SKM-1 treated with dmso at 0.1 percent for 144 hours (cell line): Measurements from ENCODE around the gene RUSF1.
"Not testable (repeated sequence)": the region's sequence is repeated elsewhere in the genome, so short reads cannot be mapped to it uniquely, and the experiment has no call there.

Experiments used
- DNase-seq: peaks from one replicate; lab custom pipeline; 2025; ENCODE audit not compliant: unreplicated experiment; lab: John Stamatoyannopoulos, UW

Gene RUSF1

DNA sequence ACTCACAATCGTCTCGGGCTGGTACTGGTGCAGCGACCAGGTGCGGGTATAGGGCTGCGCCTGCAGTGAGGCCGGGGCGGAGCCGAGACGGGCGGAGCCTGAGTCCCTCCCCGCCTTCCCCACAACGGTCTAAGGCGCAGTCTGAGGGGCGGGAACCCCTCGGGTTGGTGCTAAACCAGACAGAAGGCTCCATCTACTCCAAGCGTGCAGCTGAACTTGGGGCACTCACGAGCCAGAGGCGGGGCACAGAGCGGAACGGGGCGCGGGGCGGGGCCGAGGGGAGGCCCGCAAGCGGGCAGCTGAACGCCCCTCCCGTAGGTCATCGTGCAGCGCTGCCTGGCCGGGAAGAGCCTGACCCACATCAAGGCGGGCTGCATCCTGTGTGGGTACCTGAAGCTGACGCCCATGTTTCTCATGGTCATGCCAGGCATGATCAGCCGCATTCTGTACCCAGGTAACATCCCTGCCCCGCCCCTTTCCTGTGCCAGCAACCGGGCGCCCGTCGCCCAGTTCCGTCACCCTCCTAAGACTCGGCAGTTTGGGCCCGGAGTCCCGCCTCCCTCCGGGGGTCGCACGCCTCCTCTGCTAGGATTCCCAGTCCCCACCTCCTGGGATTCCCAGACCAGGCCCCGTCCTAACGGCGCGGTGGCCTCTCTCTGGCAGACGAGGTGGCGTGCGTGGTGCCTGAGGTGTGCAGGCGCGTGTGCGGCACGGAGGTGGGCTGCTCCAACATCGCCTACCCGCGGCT is 20.3 kb downstream of the RUSF1 start:
- DNase-seq = no peak

DNA sequence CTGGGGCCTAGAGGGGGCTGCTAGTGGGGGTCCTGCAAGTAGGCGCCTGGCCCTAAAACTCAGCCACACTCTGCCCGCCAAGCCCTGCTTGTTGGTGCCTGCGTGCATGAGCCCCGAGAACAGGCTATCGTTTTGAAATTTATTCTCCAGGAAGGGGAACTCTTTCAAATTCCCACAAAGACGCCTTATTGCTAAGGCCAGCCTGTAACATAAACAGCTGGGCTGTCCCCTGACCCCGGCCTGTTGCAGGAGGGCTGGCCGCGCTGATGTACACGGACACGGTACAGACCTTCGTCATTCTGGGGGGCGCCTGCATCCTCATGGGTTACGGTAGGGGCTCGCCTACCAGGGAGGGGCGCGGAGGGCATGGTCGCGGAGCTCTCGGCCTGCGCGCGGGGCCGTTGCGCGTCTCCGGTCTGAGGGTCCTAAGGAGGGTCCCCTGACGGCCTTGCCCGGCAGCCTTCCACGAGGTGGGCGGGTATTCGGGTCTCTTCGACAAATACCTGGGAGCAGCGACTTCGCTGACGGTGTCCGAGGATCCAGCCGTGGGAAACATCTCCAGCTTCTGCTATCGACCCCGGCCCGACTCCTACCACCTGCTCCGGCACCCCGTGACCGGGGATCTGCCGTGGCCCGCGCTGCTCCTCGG is 21.0 kb downstream of the RUSF1 start:
- DNase-seq = no peak

GRCh38 chr16:31486045-31486444 is 22.1 kb downstream of the RUSF1 start:
- DNase-seq = no peak

DNA sequence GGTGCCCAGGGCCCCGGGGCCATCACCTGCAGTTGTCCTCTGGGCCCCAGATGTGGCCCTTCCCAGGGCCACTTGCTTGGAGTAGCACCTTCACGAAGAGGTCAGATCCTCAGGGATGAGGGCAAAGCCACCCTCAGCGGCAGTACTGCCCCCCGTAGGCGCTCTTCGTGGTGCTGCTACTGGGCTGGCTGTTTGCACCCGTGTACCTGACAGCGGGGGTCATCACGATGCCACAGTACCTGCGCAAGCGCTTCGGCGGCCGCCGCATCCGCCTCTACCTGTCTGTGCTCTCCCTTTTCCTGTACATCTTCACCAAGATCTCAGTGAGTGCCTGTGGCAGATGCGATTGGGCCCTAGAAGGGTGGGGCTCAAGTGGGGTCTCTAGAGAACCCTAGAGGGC is 22.6 kb downstream of the RUSF1 start:
- DNase-seq = no peak

GRCh38 chr16:31484491-31485171 is 23.6 kb downstream of the RUSF1 start:
- no peak for DNase-seq

- DNase-seq = not testable (repeated sequence)
Observed at GRCh38 chr16:31484048-31484447, 24.1 kb downstream of the RUSF1 start.

DNA sequence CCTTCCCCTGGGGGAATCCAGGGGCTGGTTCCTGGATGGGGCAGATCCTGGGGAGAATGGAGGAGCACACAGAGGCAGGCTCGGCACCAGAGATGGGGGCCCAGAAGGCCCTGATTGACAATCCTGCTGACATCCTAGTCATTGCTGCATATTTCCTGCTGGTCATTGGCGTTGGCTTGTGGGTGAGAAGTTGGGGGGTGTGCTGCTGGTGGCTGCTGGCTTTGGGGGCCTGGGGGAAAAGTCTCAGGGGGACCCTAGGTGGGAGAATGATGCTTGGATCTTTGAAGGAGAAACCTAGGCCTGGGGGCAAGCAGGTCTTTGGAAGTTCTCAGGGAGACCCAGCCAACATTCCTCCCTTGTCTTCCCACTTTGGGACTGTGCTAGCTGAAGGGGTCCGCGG is 25.1 kb downstream of the RUSF1 start, which contains the start of gene SLC5A2:
TSS of gene SLC5A2 (plus strand) at position 43 of the 400 bp plus-strand sequence. CDS start at position 57, 14 bp downstream.
- no peak for DNase-seq

- DNase-seq = no peak
Observed at GRCh38 chr16:31480851-31481536, 27.2 kb downstream of the RUSF1 start.

DNA sequence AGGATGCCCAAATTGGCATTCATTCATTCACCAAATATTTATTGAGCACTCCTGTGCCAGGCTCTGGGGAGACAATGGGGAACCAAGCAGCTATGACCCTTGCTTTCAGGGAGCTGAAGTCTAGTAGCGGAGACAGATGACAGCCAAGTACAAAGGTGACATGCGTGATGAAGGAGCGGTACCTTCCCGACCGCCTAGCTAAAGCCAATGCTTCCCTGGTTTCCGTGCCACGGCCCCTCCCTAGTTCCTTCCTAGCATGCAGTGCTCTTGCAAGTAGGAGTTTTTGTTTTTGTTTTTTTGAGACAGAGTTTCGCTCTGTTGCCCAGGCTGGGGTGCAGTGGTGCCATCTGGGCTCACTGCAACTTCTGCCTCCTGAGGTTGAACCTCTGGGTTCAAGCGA is 28.4 kb downstream of the RUSF1 start:
- no peak for DNase-seq

- no peak for DNase-seq
Observed at GRCh38 chr16:31478956-31479355, 29.2 kb downstream of the RUSF1 start.

GRCh38 chr16:31477220-31478216 is 30.7 kb downstream of the RUSF1 start:
- DNase-seq = no peak

- no peak for DNase-seq
Observed at GRCh38 chr16:31476303-31477219, 31.6 kb downstream of the RUSF1 start.

DNA sequence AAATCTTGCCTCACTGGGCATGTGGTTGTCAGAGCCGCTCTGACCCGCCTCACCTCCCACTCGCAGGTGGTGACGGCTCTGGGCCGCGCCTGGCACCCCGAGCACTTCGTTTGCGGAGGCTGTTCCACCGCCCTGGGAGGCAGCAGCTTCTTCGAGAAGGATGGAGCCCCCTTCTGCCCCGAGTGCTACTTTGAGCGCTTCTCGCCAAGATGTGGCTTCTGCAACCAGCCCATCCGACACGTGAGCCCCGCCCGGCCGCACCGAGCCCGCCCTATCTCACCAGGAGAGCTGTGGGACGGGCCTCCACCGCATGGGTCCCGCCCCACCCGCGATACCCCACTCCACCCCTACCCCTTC is 32.3 kb downstream of the RUSF1 start:
- DNase-seq = no peak

DNA sequence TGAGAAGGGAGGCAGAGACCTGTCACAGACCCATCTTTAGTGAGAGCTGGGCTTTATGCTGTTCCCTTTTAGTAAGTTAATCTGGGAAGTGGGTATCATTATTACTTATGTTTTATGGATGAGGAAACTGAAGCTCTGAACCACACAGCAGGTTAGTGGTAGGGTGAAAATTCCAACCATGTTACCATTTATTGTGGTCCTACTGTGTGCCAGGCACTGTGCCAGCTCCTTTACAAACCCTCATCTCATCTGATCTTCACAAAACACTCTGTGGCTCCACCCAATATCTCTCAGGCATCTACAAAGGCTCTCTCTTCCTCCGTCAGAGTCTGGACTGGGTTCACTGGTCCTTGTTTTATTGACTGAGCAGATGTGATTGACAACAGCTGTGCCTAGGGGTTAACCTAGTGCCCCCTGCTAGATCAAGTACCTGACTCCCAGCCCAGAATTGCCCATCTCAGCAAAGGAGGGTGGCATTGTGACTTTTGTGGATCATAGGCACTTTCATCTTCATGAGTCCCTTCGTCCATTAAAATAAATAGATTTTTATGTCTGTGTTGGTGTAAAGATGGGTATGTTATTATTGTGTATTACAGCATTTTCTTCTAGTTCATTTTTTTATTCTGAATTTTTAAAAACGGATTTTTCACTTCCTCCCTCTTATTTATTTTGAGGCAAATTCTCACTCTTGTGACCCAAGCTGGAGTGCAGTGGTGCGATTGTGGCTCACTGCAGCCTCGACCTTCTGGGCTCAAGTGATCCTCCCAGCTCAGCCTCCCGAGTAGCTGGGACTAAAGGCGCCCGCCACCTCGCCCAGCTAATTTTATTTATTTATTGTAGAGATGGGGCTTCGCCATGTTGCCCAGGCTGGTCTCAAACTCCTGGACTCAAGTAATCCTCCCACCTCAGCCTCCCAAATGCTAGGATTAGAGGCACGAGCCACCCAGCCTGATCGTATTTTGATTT is 33.1 kb downstream of the RUSF1 start:
- DNase-seq = no peak

DNA sequence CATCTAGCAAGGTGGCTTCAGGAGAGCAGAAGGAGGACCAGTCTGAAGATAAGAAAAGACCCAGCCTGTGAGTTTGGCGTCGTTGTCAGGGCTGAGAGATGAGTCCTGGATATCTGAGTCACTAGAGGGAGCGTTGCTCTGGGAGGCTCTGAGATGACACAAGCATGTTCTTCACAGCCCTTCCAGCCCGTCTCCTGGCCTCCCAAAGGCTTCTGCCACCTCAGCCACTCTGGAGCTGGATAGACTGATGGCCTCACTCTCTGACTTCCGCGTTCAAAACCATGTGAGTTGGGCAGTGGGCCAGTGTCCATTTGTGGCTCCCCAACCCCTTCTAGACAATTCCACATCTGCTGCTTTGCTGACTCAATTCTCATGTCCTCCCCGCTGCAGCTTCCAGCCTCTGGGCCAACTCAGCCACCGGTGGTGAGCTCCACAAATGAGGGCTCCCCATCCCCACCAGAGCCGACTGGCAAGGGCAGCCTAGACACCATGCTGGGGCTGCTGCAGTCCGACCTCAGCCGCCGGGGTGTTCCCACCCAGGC is 33.9 kb downstream of the RUSF1 start:
- no peak for DNase-seq

GRCh38 chr16:31473264-31473984 is 34.8 kb downstream of the RUSF1 start:
- no peak for DNase-seq

DNA sequence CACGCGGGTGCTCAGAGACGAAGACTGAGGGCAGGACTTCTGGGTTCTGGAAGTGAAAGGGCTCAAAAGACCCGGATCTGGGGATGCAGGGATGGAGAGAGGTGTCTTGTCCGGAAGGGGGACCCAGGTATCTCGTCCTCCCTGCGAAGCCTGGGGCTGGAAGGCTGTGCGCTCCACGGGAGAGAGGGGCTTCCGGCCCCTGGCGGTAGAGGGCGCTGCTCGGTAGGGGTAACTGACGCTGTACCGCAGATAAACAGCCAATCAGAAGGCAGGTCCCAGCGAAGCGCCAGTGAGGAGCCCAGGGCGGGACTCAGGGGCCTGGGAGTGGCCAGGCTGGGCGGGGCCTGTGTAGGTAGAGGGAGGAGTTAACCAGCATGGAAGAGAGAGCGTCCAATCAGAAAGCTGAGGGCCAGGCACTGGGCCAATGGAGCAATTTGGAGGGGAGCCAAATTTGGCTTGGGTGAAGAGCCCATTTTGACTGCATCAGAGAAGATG is 35.4 kb downstream of the RUSF1 start:
- DNase-seq = peak; percentile 15
